HS-27A (cell line): ENCODE measurements around the gene DDX4.

Source experiments
- DNase-seq: peaks from one replicate; pipeline ENCODE4 v3.0.0-alpha.2; 2012; ENCODE audit warnings: low read depth, missing footprints

DDX4 gene

GRCh38 chr5:55821731-55822512 is 84.1 kb downstream of the DDX4 start:
- DNase-seq, result no peak

GRCh38 chr5:55823151-55823796 is 85.4 kb downstream of the DDX4 start:
- DNase-seq, result no peak

- no peak for DNase-seq
Observed at GRCh38 chr5:55829956-55830355, 92.1 kb downstream of the DDX4 start.

GRCh38 chr5:55832446-55832845 is 94.6 kb downstream of the DDX4 start:
- no peak for DNase-seq

GRCh38 chr5:55836191-55836590 is 98.3 kb downstream of the DDX4 start:
- DNase-seq, result no peak

GRCh38 chr5:55841976-55842375 is 104.1 kb downstream of the DDX4 start:
- DNase-seq, result no peak

- no peak for DNase-seq
Observed at GRCh38 chr5:55847837-55848236, 110.0 kb downstream of the DDX4 start.

- DNase-seq, result no peak
Observed at GRCh38 chr5:55848783-55849182, 110.9 kb downstream of the DDX4 start.

- DNase-seq, result peak; percentile 23
Observed at GRCh38 chr5:55850839-55851674, 113.2 kb downstream of the DDX4 start, which contains the start of gene IL31RA. TSS of gene IL31RA (plus strand) at chr5:55851357. CDS start at chr5:55851571, 214 bp downstream.

- no peak for DNase-seq
Observed at GRCh38 chr5:55851675-55851979, 113.8 kb downstream of the DDX4 start.

GRCh38 chr5:55852503-55852902 is 114.6 kb downstream of the DDX4 start:
- no peak for DNase-seq

- no peak for DNase-seq
Observed at GRCh38 chr5:55853041-55853670, 115.3 kb downstream of the DDX4 start.

GRCh38 chr5:55853818-55854217 is 116.0 kb downstream of the DDX4 start:
- no peak for DNase-seq

GRCh38 chr5:55855509-55855908 is 117.6 kb downstream of the DDX4 start:
- no peak for DNase-seq

- DNase-seq, result no peak
Observed at GRCh38 chr5:55856516-55857246, 118.8 kb downstream of the DDX4 start.

GRCh38 chr5:55857247-55857640 is 119.4 kb downstream of the DDX4 start:
- no peak for DNase-seq

GRCh38 chr5:55858104-55858503 is 120.2 kb downstream of the DDX4 start:
- no peak for DNase-seq

GRCh38 chr5:55860288-55860687 is 122.4 kb downstream of the DDX4 start:
- DNase-seq, result no peak

- no peak for DNase-seq
Observed at GRCh38 chr5:55860709-55861108, 122.8 kb downstream of the DDX4 start.

- no peak for DNase-seq
Observed at GRCh38 chr5:55864606-55865541, 127.0 kb downstream of the DDX4 start.

- DNase-seq, result no peak
Observed at GRCh38 chr5:55865831-55866230, 128.0 kb downstream of the DDX4 start.
